Activated T-helper 1 cell treated with anti-CD3 and anti-CD28 coated beads, Interleukin-2, amount 50 U/mL, for 16 hours (primary cell): ENCODE results near the gene MGAT5.

ENCODE experiments used
- DNase-seq, 2 donors: peaks; one replicate each; pipeline ENCODE4 v3.0.0-alpha.2; 2020; ENCODE audit warnings: low read depth in 1 of 2, low spot score in 1 of 2

Gene MGAT5, protein sequence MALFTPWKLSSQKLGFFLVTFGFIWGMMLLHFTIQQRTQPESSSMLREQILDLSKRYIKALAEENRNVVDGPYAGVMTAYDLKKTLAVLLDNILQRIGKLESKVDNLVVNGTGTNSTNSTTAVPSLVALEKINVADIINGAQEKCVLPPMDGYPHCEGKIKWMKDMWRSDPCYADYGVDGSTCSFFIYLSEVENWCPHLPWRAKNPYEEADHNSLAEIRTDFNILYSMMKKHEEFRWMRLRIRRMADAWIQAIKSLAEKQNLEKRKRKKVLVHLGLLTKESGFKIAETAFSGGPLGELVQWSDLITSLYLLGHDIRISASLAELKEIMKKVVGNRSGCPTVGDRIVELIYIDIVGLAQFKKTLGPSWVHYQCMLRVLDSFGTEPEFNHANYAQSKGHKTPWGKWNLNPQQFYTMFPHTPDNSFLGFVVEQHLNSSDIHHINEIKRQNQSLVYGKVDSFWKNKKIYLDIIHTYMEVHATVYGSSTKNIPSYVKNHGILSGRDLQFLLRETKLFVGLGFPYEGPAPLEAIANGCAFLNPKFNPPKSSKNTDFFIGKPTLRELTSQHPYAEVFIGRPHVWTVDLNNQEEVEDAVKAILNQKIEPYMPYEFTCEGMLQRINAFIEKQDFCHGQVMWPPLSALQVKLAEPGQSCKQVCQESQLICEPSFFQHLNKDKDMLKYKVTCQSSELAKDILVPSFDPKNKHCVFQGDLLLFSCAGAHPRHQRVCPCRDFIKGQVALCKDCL

DNA sequence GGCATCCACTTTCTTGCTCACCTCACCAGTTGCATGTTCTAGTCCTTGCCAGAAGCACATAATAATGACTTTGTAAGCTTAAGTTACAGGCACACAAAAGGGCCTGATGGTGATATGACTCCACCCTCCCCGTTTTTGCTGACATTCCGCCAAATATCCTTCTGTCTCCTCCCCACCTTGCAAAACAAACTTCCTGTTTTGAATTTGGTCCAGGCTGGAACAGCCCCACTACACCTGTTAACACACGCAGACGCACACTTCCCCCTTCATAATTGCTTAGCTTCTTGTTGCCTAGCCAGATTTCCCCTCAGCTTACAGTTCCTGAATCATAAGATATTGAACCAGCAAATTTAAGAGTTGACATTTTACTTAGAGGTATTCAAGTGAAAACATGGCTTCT, at the start of gene MGAT5:
TSS of gene MGAT5 (plus strand) at position 269 of the 400 bp plus-strand sequence. CDS start 332 bp downstream, outside the sequence.
- no peak for DNase-seq

DNA sequence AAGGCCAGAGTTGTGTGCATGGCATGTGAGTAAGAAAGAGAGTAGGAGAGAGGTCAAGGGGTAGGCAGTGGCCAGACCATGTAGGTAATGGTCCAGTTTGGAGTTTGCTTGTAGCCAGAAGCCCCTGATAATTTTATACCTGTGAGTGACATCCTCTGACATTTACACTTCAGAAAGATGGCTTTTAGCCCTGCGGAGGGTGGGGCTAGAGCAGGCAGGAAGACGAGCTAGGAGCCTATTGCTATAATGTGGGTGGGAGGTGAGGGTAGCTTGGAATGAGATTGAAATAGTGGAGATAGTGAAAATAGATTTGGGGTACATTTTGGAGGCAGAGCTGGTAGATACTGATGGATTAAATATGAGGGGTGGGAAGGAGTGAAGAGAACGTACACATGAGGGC, 48.8 kb upstream of the MGAT5 start:
- DNase-seq, result no peak

DNA sequence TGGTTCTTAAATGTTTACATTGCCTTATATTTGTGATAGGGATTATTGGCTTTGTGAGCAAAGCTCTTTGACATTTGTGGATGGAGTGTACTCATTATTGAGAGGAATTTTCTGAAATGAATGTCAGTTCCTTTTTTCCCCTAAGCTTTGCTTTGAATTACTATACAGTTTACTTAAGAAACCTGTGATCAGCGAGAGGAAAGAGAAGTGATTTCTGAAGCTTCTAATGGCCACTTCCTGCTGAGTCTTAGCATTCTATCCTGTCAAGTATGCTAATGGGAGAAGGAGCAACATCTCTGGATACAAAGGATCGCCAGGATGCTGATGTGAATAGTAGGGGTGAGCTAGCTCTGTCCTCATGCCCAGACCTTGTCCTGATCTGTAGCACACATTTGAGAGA, 47.8 kb upstream of the MGAT5 start:
- DNase-seq, result no peak

DNA sequence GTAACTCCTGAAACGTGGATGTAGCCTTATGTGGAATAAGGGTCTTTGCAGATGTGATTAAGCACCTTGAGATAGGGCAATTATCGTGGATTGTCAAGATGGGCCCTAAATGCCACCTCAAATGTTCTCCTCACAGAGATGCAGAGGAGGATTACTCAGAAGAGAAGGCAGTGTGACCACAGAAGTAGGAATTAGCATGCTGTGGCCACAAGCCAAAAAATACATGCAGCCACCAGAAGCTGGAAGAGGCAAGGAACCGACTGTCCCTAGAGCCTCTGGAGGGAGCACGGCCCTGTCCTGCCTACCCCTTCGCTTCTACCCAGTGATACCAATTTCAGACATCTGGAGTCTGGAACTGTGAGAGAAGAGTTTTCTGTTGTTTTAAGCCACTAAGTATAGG, 47.3 kb upstream of the MGAT5 start:
- DNase-seq, result no peak

DNA sequence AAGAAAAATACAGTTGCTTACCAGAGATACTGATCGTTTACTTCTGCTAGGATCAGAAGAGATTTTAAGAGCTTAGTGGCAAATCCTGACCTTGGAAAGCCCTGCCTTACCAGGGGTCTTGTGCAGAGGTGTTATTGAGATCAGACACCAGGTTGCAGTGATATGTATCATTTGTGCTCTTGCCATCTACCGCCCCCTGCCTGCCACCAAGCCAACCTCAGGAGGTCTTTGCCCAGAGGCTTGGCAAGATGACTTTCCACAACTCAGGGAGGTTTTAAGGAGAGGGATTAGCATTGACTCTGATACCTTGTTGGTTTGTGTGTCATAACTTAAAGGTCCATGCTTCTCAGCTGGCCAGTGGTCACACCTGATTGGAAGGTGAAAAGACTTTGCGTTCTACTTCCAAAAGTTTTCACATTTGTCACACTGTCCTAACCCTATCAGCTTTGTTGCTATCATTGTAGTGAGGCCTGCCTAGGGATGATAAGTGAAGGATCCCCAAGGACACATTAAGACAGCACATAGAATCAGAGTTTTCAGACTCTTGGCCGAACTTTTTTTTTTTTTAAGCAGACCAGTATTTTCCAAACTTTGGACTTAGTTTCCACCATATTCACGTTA, 46.2 kb upstream of the MGAT5 start:
- peak; percentile 30 to 39 for DNase-seq

DNA sequence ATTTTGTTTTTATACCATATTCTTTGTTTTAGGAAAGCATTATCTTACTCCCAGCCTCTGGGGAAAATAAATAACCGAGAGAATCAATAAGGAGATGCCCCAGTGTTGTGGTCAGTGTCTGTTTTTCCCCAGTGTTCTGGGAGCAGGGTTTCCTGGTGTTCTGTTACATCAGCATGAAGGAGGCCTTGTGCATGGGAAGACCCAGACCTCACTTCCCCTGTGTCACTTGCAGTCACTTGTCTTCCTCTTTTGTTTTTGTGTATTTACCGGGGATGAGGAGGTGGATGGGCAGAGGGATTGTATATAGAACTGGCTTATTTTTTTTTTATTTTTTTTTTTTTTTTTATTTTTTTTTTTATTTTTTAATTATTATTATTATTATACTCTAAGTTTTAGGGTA, 45.0 kb upstream of the MGAT5 start:
- no peak for DNase-seq

DNA sequence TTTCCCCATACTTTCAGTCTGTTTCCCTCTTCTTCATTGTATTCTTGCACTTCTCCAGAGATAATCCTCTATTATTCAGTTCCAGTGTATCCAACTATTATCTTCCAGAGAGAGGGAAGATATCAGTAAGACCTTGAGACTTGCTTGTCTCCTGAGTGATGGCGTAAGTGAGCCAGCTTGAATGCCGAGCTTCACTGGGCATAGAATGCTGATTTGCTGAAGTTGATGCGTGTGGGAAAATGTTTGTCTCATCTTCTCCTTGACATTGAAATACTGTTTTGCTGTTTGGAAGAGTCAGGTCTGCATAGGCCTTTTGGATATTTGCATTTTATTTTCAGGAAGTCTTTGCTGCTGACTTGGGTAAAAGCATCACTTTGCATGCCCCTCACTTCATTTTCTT, 41.1 kb upstream of the MGAT5 start:
- no peak for DNase-seq

DNA sequence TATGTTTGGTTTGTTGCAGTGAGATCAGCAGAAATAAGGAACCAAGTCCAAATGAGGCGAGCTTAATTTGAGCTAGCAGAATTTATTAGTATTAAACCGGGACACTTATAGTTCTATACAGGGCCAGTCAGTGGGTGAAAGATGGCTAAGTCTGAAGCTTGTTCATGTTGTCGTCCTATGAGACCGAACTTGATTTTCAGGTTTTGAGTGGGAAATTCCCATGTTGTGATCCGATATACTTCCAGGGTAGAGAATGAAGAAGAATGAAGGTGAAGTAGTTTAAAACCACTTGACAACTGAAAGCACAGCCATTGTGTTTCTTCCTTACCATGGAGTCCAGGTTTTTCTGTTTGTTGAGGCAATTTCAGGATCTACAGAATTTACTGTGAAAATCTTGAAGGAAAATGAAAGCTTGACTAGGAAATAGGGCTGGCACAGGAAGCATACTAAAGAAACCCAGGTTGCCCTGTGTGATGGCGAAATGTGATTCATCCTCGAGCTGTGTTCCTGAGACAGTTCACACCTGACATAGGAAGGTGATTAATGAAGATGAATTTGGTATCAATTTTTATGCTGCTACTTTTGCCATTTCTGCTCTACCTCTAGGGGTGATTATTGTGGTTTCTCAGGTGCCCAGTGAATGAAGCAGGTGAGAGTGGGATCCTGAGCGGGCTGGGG, 37.6 kb upstream of the MGAT5 start:
- no peak for DNase-seq

DNA sequence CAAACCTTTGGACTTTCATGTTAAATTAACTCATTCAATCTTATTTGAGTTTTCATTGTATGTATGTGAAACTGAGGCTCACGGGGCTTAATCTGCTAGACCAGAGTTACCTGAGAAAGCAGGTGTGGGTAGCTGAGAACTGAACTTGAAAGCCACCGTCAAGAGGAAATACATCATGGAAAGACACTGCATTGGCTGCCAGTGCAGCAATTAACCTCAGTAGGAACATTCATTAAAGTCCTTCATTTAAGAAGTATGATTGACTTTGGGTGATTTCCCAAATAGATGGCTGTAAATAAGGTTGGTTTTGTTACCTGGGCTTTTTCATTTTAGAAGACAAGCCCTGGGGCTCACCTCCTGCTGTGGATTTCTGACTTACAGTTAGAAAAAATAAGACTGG, 36.5 kb upstream of the MGAT5 start:
- no peak for DNase-seq

DNA sequence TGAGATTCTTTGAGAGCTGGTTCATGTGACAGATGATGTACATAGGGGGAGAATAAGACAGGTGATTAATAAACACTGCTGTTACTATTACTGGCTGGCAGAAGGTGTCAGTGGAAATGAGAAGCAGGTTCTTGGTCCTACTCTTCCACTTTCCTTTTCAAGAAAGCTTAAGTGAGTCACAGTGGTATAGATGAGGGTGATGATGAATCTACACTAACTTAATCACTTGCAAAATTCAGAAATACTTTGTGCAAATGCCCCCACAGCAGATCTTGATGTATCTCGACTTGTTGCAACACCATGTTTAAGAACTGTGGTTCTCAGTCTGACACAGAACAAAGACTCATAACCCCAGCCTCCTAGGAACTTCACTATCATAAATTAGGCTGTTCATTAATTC, 35.9 kb upstream of the MGAT5 start:
- no peak for DNase-seq

DNA sequence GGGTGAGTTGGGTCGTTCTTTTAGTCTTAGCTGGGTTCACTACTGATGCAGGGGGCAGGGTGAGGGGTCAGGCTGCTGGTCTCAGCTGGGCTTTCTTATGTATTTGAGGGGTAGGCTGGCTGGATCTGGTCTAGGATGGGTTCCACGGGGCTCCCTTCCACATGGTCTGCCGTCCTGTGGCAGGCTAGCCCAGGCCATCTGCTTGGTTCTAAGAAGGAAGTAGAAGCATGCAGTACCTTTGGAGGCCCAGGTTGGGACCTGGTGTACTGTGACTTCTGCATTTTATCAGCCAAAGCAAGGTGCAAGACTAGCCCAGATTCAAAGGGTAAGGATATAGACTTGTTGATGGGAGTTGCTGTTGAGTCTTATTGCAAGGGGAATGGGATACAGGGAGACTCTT, 35.5 kb upstream of the MGAT5 start:
- DNase-seq, result no peak

DNA sequence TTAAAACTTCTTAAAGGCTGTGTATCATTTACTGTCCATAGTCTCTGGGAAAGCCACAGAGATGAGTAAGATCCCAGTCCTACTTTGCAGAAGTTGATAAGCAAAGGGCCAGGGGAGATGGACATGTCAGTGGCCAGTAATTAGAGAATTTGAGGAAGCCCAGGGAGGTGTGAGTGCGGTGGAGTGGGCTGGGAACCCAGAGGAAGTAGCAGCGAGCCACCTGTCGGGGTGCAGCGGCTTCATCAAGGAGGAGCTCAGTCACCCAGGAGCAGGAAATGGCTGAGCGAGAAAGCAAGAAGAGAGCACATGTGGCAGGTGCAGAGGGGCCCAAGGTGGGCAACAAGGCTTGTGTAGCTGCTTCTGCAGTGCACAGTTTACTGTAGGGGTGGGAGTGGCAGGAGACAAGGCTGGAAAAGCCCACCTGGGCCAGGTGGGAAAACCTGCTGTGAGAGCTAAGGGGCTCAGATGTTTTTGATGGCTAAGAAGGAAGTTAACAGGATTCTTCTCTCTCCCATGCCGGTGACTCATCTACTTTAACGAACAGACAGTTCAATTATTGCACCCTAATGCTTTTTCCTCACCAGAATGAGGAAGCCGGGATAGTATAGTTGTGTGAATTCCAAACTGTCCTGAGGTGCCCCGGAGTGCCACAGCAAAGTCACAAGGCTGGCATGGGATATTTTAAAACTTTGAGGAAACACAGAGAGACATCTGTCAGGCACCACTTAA, 34.8 kb upstream of the MGAT5 start:
- DNase-seq, result peak; percentile 13 to 22

DNA sequence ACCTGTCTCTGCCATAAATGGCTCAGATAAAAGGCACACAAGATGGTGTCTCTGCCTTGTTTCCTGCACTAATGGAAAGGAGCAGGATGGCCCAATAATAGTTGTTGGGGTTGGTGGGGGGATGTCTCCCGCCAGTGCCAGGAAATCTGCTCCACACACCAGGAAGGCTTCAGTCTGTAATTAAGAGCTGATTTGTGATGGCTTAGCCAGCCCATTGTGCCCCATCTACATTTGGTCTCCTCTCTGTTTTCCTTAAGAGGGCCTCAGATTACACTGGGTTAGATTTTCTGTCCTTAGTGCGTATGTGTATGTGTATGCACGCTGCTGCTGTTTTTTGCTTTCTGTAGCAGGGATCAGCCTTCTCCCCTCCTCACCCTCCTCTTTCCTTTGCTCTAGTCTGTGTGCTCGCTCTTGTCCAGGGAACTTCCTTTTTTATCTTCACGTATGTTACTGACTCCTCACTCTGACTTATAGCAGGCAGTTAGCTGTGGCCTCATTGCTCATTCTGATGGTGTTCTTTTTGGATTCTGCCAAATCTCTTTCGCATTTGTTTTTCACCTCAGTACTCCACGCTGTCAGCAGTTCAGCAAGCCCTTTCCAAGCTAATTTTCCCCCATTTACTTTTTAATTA, 33.4 kb upstream of the MGAT5 start:
- DNase-seq, result no peak

DNA sequence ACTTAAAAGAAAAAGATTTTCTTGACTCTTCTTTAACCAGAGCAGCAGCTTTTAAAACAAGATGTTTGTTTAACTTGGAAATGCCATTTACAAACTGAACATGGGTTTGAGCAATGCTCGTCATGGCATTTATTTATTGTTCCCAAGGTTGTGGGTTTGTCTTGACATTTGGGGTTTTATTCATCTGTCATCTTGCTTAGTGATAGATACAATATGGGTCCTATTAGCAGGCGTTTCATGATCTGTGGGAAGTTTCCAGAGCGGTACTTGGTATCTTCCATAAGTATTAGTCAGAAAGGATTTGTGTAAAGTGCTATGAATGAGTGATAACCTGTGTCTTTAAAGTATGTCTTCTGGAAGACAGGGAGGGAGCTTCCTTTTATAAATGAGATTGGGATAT, 29.9 kb upstream of the MGAT5 start:
- no peak for DNase-seq

DNA sequence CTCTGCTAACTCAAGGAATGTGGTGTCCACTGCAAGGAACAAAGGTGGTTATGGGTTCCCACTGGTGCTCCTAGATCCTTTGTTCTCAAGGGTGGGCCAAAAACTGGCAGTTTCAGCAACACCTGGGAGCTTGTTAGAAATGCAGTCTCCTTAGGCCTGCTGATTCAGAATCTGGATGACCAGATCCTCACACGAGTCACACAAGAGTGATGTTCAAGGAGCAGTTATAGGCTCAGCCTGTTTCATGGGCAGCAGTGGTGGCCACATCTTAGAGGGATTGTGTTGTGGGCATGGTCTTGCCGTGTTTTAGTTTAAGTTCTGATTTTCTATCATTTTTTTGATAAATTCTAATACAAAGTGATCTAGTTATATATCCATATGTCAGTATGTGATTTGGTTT, 28.7 kb upstream of the MGAT5 start:
- DNase-seq, result no peak

DNA sequence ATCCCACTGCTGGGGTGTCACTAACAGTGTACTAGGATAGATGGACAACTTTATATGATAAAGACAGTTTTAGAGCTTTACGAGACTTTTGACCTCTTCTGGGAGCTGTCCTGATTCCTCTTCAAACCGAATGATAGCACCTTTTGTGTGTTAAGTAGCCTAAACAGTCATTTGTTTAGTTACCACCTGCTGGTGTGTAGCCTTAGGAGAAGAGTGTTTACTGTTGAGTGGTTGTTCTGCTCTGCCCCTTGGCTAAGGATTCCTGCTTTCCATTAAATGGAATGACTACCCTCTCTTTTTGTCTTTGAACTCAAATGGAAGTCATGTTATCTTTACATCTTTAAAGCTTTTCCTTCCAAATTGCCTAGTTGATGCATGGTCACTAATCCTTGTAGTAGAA, 28.0 kb upstream of the MGAT5 start:
- DNase-seq, result no peak

DNA sequence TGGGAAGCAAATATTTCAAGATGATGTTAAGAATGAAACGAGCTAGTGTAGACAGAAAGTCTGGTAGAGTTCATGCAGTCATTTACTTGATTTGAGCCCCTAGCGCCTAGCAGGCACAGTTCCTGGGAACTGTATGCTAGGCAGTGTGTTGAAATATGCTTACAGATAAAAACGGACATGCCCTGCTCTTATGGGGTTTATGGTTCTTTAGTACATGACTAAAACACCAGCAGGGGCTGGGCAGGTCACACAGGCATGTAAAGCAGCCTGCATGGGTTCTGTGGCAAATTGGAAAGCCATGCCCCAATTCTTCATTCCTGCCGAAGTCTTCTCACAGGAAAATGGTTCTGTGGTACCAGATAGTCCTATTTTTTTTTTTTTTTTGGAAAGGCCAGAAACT, 27.3 kb upstream of the MGAT5 start:
- DNase-seq, result no peak

DNA sequence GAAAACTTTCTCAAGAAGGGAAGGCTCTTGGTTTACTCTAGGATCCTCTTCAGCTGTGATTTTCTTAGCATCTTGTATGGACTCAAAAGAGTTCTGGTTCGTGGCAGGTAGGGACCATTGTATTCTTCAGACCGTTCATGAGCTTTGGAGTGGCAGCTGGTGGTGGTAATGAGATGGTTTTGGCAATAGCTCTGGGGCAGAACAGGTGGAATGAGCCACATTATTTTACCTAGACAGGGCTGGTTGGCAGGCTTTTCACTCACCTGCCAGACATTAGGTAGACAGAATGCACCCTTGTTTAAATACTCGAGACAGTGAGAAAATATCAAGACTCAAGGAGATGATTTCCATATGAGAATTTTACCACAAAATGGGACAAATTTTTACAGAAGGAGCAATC, 26.2 kb upstream of the MGAT5 start:
- DNase-seq, result no peak

DNA sequence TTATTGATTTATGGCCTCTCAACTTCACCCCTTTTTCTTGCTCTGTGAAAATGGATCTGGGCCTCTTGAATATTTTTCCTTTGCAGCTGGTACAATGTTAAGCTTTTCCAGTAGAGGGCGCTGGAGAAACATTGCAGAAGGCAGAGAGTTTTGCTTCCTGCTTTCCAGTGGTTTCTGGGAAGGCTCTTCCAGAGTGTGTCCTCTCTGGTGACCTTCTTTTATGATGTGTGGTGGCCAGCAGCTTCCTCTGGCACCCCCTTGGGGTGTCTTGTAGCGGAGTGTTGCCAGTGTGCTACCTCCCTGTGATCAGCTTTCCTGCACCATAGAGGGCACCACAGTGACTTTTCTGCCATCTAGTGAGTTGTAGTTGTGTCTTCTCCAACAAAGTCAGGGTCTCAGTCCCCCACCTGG, 25.4 kb upstream of the MGAT5 start:
- DNase-seq, result no peak

DNA sequence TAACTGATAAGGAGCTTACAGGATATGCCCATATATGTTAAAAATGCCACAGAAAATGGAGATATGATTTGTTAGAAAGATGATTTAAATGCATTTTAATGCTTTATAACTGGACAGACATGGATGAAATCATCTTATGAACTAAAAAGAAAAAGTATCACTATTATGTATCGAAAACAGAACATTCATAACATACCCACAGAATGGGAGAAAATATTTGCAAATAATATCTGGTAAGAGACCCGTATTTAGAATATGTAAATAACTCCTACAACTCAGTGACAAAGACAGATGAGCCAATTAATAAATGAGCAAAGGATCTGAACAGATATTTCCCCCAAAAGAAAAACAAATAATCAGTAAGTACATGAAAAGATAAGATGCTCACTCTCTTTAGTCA, 24.3 kb upstream of the MGAT5 start:
- no peak for DNase-seq

DNA sequence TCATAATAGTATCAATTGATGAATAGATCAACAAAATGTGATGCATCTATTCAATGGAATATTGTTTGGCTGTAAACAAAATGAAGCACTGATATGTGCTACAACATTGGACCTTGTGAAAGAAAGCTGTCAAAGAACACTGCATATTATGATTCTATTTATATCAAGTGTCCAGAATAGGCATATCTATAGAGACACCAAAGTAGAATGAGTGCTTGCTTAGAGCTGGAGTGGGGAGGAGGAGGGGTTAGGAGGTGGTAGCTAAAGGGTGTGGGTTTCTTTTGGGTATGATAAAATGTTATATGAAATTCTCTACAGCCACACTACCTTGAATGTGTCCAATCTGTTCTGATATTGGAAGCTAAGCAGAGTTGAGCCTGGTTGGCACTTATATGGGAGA, 23.0 kb upstream of the MGAT5 start:
- no peak for DNase-seq
